Neural cell (in vitro differentiated cells): ENCODE data around the gene RYR2. TPM values are rescaled to one million over a fixed set of nuclear protein-coding genes. Genes with fewer than 3 reads are reported as not detected.

Experiments used
- H2AFZ ChIP-seq: fragments of 200-600, 300-800 bp; sonication (generic), shearing (Covaris generic); 2 replicates; pipeline ENCODE4 v1.6.0; 2014; ENCODE audit warnings: low read depth, mild to moderate bottlenecking, antibody characterized with exemption, low read length, moderate library complexity
- H3F3A ChIP-seq: fragments of 200-600 bp; shearing (Covaris generic); 2 replicates; pipeline ENCODE4 v1.6.1; 2016; ENCODE audit warnings: mild to moderate bottlenecking, moderate library complexity, mixed read lengths, antibody characterized with exemption, low read length; ENCODE audit not compliant: insufficient read depth, poor library complexity, severe bottlenecking
- H3K27ac ChIP-seq: fragments of 200-600, 300-800 bp; sonication (generic), shearing (Covaris generic); 2 replicates; pipeline ENCODE4 v1.5.1; 2014; ENCODE audit warnings: mild to moderate bottlenecking, low read length, moderate library complexity
- H3K27me3 ChIP-seq: fragments of 300-800, 200-600 bp; sonication (generic), shearing (Covaris generic); 2 replicates; pipeline ENCODE4 v1.6.0; 2014; ENCODE audit warnings: mild to moderate bottlenecking, low read depth, low read length, moderate library complexity; ENCODE audit not compliant: insufficient read depth
- H3K36me3 ChIP-seq: fragments of 300-800, 200-600 bp; sonication (generic), shearing (Covaris generic); 2 replicates; pipeline ENCODE4 v1.5.1; 2014; ENCODE audit warnings: mild to moderate bottlenecking, antibody characterized with exemption, low read length, moderate library complexity; ENCODE audit not compliant: insufficient read depth
- H3K4me2 ChIP-seq: fragments of 300-800, 200-600 bp; sonication (generic), shearing (Covaris generic); 2 replicates; pipeline ENCODE4 v1.6.0; 2014; ENCODE audit warnings: mild to moderate bottlenecking, low read length
- H3K4me3 ChIP-seq: fragments of 300-800, 200-600 bp; sonication (generic), shearing (Covaris generic); 2 replicates; pipeline ENCODE4 v1.5.1; 2014; ENCODE audit warnings: mild to moderate bottlenecking, low read length, moderate library complexity
- H3K79me2 ChIP-seq: fragments of 200-600 bp; shearing (Covaris generic); replicated peaks from 2 replicates; pipeline ENCODE4 v1.6.0; 2014; ENCODE audit warnings: mild to moderate bottlenecking, low read length, moderate library complexity; ENCODE audit not compliant: insufficient read depth
- H3K9ac ChIP-seq: fragments of 300-800, 200-600 bp; sonication (generic), shearing (Covaris generic); 2 replicates; pipeline ENCODE4 v1.6.1; 2016; ENCODE audit warnings: mild to moderate bottlenecking, low read length, mixed read lengths
- H3K9me2 ChIP-seq: fragments of 200-600 bp; shearing (Covaris generic); 2 replicates; pipeline ENCODE4 v1.6.1; 2016; ENCODE audit warnings: mild to moderate bottlenecking, low read length, mixed read lengths; ENCODE audit not compliant: insufficient read depth
- H3K9me3 ChIP-seq: fragments of 200-600, 300-800 bp; sonication (generic), shearing (Covaris generic); 2 replicates; pipeline ENCODE4 v1.6.1; 2016; ENCODE audit warnings: mild to moderate bottlenecking, mixed run types, low read length, moderate library complexity, mixed read lengths
- H4K20me1 ChIP-seq: fragments of 200-600 bp; shearing (Covaris generic); 2 replicates; pipeline ENCODE4 v1.6.1; 2016; ENCODE audit warnings: mild to moderate bottlenecking, mixed run types; ENCODE audit not compliant: insufficient read depth
- CTCF ChIP-seq: fragments of 450-650 bp; IDR thresholded peaks from 2 replicates; pipeline ENCODE4 v1.5.1; 2014; ENCODE audit warnings: antibody characterized with exemption, mild to moderate bottlenecking, moderate library complexity; ENCODE audit not compliant: poor library complexity, severe bottlenecking
- EP300 ChIP-seq: fragments of 450-650 bp; conservative IDR thresholded peaks from 2 replicates; pipeline ENCODE4 v1.6.1; 2014; ENCODE audit warnings: antibody characterized with exemption, mild to moderate bottlenecking, moderate library complexity; ENCODE audit not compliant: poor library complexity, severe bottlenecking
- EZH2 ChIP-seq: fragments of 200-600, 300-800 bp; shearing (Covaris generic), sonication (generic); IDR thresholded peaks from 2 replicates; pipeline ENCODE4 v1.6.1; 2014; ENCODE audit warnings: antibody characterized with exemption, low read length, borderline replicate concordance, mild to moderate bottlenecking; ENCODE audit not compliant: insufficient read depth, poor library complexity, severe bottlenecking
- MXI1 ChIP-seq: fragments of 450-650 bp; conservative IDR thresholded peaks from 2 replicates; pipeline ENCODE4 v1.6.1; 2014; ENCODE audit warnings: antibody characterized with exemption, mild to moderate bottlenecking; ENCODE audit not compliant: poor library complexity, severe bottlenecking
- POLR2AphosphoS5 ChIP-seq: IDR thresholded peaks from 2 replicates; pipeline ENCODE4 v1.6.1; 2012
- RAD21 ChIP-seq: fragments of 450-650 bp; conservative IDR thresholded peaks from 2 replicates; pipeline ENCODE4 v1.6.1; 2014; ENCODE audit warnings: antibody characterized with exemption, mild to moderate bottlenecking, moderate library complexity
- SMC3 ChIP-seq: fragments of 450-650 bp; conservative IDR thresholded peaks from 2 replicates; pipeline ENCODE4 v1.6.1; 2014; ENCODE audit warnings: antibody characterized with exemption, mild to moderate bottlenecking, moderate library complexity; ENCODE audit not compliant: poor library complexity
- TAF1 ChIP-seq: IDR thresholded peaks from 2 replicates; pipeline ENCODE4 v1.6.1; 2012; ENCODE audit warnings: low read depth
- polyA plus RNA-seq: library from polyadenylated mRNA; depleted of rRNA; stranded (reverse); fragments of >200 nt; gene quantifications from 2 replicates; pipeline ENCODE4 v1.2.3, GENCODE V29; 2014
- TF ChIP-seq, protein P1 (sequence below): IDR thresholded peaks from 2 replicates; pipeline ENCODE4 v1.6.1; 2012; ENCODE audit warnings: borderline replicate concordance

RYR2 gene
- polyA plus RNA-seq, 1 donor from 2014 or later: 3.8 TPM

DNA sequence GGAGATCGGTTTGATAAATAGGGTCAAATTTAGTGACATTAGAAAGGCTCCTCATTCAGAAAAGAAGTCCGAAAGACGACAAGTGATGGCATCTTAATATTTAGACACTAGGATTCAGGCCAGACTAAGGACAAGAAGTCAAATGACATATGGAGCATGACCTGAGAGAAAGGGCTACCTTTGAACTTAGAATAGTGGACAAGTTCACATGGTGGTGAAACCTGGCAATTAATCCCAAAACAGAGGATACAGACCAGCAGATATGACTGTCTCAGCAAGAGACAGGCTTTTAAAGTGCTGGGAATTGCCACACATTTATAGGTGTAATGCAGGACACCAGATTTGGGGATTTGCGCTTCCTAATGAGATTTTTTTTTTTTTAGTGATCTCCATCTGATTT is 703.6 kb downstream of the RYR2 start:
- Histone ChIP-seq H3K9me3 (no peaks in the 10 kb centered on the region), H3K79me2 (no peaks in the 10 kb centered on the region), H3K36me3 (no peaks in the 10 kb centered on the region), H2AFZ (no peak overlapping the region), H4K20me1 (no peaks in the 10 kb centered on the region), H3K9ac (no peak overlapping the region), H3K4me3 (no peak overlapping the region), H3K9me2 (no peaks in the 10 kb centered on the region), H3F3A (no peaks in the 10 kb centered on the region), H3K27me3 (no peaks in the 10 kb centered on the region), H3K27ac (no peak overlapping the region), H3K4me2 (no peak overlapping the region)
- no peak for TF ChIP-seq MXI1
- TF ChIP-seq RAD21: no peak
- no peak for TF ChIP-seq SMC3
- no peak for TF ChIP-seq CTCF
- TF ChIP-seq, protein P1, sequence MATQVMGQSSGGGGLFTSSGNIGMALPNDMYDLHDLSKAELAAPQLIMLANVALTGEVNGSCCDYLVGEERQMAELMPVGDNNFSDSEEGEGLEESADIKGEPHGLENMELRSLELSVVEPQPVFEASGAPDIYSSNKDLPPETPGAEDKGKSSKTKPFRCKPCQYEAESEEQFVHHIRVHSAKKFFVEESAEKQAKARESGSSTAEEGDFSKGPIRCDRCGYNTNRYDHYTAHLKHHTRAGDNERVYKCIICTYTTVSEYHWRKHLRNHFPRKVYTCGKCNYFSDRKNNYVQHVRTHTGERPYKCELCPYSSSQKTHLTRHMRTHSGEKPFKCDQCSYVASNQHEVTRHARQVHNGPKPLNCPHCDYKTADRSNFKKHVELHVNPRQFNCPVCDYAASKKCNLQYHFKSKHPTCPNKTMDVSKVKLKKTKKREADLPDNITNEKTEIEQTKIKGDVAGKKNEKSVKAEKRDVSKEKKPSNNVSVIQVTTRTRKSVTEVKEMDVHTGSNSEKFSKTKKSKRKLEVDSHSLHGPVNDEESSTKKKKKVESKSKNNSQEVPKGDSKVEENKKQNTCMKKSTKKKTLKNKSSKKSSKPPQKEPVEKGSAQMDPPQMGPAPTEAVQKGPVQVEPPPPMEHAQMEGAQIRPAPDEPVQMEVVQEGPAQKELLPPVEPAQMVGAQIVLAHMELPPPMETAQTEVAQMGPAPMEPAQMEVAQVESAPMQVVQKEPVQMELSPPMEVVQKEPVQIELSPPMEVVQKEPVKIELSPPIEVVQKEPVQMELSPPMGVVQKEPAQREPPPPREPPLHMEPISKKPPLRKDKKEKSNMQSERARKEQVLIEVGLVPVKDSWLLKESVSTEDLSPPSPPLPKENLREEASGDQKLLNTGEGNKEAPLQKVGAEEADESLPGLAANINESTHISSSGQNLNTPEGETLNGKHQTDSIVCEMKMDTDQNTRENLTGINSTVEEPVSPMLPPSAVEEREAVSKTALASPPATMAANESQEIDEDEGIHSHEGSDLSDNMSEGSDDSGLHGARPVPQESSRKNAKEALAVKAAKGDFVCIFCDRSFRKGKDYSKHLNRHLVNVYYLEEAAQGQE: no peak
- no peak for TF ChIP-seq EZH2
- TF ChIP-seq TAF1: no peak
- no peak for TF ChIP-seq EP300
- TF ChIP-seq POLR2AphosphoS5: no peak

- no peaks in the 10 kb centered on the region for H4K20me1 ChIP-seq
These were observed 706.4 kb downstream of the RYR2 start for GRCh38 chr1:237748171-237748960.

More at GRCh38 chr1:237748171-237748960, 706.4 kb downstream of the RYR2 start:
- no peak overlapping the region for H3K27ac ChIP-seq
- H3K9me2 ChIP-seq: no peaks in the 10 kb centered on the region
- no peak overlapping the region for H3K4me2 ChIP-seq
- H3K4me3 ChIP-seq: no peak overlapping the region
- no peaks in the 10 kb centered on the region for H3F3A ChIP-seq
- H3K9ac ChIP-seq: no peak overlapping the region
- no peak for TF ChIP-seq SMC3
- TF ChIP-seq RAD21: no peak
- TF ChIP-seq TAF1: no peak
- TF ChIP-seq CTCF: no peak
- TF ChIP-seq, protein P1: no peak
- no peak for TF ChIP-seq EZH2
- TF ChIP-seq MXI1: no peak
- TF ChIP-seq POLR2AphosphoS5: no peak
- H3K79me2 ChIP-seq: no peaks in the 10 kb centered on the region
- H3K9me3 ChIP-seq: no peaks in the 10 kb centered on the region
- no peaks in the 10 kb centered on the region for H3K36me3 ChIP-seq
- H2AFZ ChIP-seq: no peak overlapping the region
- H3K27me3 ChIP-seq: no peaks in the 10 kb centered on the region
